ENCODE measurements around the gene MCF2L. TPM values are rescaled to one million over a fixed set of nuclear protein-coding genes. Genes with fewer than 3 reads are reported as not detected.

Gene MCF2L
- total and polyA plus RNA-seq, 12 donors = 29.6 to 99.8 (median 45.3) TPM

DNA sequence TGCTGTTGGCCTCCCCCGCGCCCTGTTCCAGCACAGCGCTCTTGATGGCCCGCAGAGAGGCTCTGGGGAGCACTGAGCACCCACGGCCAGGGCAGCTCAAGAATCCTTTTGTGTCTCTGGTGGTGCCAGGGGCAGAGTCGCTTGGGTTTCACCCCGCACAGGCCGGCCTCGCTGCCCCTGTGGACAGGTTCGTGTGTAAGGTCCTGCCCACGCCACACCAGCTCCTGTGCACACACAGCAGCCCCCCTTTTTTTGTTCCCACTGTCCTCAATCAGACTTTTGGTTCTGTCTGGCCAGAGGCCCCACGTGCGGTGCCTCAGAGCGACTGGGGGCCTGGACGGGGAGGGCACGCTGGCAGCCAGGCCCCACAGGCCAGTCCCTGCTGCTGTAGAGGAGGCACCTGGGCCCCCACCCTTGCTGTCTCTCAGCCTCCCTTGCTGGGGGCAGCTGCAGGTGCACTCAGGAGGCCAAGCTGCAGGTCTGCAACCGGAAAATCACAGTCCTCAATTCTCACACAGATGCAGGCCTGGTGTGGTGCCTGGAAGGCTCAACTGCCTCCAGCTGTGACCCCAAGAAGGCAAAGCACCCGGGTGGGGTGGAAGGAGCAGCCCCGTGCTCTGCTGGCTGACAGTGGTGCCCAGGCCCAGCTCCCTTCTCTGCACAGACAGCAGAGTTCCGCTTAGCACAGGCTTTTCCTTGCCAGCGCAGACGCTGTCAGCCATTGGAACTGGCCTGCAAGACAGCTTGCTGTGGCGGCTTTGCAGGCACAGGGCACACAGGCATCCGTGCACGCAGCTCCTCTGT is 124.0 kb downstream of the MCF2L start:
- H3K4me1 ChIP-seq = no peaks in the 10 kb centered on the region
- no peak overlapping the region for H3K4me3 ChIP-seq
- H3K27ac ChIP-seq = no peak overlapping the region
- intact Hi-C loops (cut with DNase I) = no loop called here
- no peak for ATAC-seq
- peaks cover 0 to 74% (median 4%) of the 10 kb centered on the region in 9 donors for H3K36me3 ChIP-seq
- H3K9me3 ChIP-seq = no peaks in the 10 kb centered on the region
- TF ChIP-seq, protein P1, sequence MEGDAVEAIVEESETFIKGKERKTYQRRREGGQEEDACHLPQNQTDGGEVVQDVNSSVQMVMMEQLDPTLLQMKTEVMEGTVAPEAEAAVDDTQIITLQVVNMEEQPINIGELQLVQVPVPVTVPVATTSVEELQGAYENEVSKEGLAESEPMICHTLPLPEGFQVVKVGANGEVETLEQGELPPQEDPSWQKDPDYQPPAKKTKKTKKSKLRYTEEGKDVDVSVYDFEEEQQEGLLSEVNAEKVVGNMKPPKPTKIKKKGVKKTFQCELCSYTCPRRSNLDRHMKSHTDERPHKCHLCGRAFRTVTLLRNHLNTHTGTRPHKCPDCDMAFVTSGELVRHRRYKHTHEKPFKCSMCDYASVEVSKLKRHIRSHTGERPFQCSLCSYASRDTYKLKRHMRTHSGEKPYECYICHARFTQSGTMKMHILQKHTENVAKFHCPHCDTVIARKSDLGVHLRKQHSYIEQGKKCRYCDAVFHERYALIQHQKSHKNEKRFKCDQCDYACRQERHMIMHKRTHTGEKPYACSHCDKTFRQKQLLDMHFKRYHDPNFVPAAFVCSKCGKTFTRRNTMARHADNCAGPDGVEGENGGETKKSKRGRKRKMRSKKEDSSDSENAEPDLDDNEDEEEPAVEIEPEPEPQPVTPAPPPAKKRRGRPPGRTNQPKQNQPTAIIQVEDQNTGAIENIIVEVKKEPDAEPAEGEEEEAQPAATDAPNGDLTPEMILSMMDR (IDR thresholded peaks at IDR 0.05) = no peak
- DNase-seq = no peak
- WGBS, 2 donors = 93 to 94% methylated on average over 25 of the region's 25 CpGs
- H3K27me3 ChIP-seq = peaks cover 0 to 3% (median 0%) of the 10 kb centered on the region in 7 donors

DNA sequence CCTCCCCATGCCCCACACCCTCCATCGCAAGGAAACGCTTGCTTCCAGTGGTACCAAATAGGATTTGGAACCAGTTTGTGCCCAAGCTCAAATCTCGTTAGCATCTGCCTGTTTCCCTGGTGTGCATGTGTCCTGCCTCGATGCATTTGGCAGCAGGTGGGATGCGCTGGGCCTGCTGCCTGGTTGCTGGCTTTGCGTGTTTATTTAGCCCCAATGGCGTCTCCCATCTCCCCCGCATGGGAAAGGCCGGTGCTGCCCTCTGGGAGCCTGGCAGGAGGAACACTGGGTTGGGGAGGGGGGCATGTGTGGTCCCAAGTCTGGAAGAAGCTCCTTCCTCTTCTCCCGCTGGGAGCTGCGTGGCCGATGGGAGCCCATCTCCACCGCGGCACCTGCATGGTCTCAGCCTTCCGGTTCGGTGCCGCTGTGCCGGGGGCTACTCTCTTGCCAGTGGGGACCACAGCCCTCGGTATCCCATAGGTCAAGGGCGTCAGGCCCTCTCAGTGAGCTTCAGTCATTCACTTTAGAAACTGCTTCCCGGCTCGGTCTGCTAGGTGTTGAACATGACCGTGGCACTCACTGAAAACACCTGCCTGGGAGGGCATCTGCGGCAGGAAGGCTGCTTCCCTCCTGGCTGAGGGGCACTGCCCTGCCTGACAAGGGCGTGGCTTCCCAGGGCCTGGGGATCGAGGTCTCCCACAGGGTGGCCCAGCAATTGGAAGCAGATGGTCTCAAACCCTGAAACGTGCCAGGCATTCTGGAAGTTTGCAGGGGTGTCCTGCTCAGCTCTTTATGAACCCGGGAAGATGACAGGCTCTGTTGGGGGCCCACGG is 124.8 kb downstream of the MCF2L start:
- Histone ChIP-seq H3K27me3 (peaks cover 0 to 3% (median 0%) of the 10 kb centered on the region in 7 donors), H3K9me3 (no peaks in the 10 kb centered on the region), H3K36me3 (peaks cover 0 to 72% (median 0%) of the 10 kb centered on the region in 9 donors), H3K27ac (no peak overlapping the region), H3K4me1 (no peaks in the 10 kb centered on the region), H3K4me3 (no peak overlapping the region)
- TF ChIP-seq, protein P1 (IDR thresholded peaks at IDR 0.05) = no peak
- intact Hi-C loops (cut with DNase I) = no loop called here
- DNase-seq (no peak), ATAC-seq (no peak)
- 84 to 87% methylated on average over 29 of the region's 29 CpGs for WGBS, 2 donors

DNA sequence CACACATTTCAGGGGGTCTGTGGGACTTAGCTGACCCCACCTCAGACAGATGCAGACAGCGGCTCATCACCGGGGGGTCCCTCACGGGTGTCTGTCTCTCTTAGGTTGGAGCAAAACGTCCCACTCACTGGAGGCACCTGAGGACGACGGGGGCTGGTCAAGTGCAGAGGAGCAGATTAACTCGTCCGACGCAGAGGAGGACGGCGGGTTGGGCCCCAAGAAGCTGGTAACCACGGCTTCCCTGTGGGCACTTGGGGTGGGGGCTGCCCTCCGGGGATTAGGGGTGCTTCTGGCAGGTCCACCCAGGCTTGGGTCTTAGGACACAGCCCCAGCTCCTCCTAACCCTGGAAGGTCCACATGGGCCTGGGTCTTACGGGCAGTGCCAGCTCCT is 125.4 kb downstream of the MCF2L start:
- H3K36me3 ChIP-seq = peaks cover 0 to 66% (median 0%) of the 10 kb centered on the region in 9 donors
- H3K9me3 ChIP-seq = no peaks in the 10 kb centered on the region
- 88 to 90% methylated on average over 14 of the region's 14 CpGs for WGBS, 2 donors
- no peaks in the 10 kb centered on the region for H3K4me1 ChIP-seq
- H3K4me3 ChIP-seq = no peak overlapping the region
- peaks cover 0 to 3% (median 0%) of the 10 kb centered on the region in 7 donors for H3K27me3 ChIP-seq
- TF ChIP-seq, protein P1 (IDR thresholded peaks at IDR 0.05) = no peak
- DNase-seq = no peak
- intact Hi-C loops (cut with DNase I) = no loop called here
- ATAC-seq = no peak
- H3K27ac ChIP-seq = no peak overlapping the region

DNA sequence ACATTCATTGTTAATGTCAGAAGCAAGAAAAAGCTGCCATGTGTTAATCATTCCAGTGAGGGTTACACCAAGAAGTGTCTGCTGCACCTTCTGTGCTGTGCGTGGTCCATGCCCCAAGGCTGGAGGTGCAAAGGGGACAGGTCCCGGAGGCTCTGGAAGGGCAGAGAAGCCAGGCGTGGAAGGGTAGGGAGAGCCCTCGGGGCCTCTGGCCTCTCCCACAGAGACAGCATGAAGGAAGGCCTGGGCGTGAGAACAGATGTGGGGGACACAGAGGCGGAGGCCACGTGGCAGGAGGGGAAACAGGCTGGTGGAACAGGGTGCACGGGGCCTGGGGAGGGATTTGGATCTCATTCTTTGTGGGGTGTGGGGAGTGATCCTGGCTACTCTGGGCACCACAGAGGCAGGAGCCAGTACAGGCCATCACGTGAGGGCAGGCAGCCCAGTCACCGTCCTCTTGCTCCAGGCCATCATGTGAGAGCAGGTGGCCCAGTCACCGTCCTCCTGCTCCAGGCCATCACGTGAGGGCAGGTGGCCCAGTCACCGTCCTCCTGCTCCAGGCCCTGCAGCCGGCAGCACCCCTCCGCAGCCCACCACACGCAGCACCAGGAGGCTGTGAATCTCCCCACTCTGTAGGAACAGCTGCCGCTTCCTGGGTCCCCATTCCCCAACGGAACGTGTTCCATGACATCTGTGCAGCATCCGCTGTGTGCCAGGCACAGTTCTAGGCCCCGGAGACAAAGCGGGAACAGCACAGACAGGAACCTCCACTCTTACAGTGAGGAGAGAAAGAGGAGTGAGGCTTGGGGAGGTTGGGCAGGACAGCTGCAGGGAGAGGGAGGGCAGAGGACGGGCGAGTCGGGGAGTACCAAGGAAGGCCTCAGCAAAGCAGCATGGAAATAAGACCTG is 126.4 kb downstream of the MCF2L start:
- no peak for ATAC-seq
- Histone ChIP-seq H3K4me1 (no peaks in the 10 kb centered on the region), H3K27me3 (peaks cover 0 to 3% (median 0%) of the 10 kb centered on the region in 7 donors), H3K9me3 (no peaks in the 10 kb centered on the region), H3K4me3 (no peak overlapping the region), H3K36me3 (peaks cover 0 to 56% (median 0%) of the 10 kb centered on the region in 9 donors), H3K27ac (no peak overlapping the region)
- intact Hi-C loops (cut with DNase I) = no loop called here
- no peak for DNase-seq
- 90 to 93% methylated on average over 25 of the region's 25 CpGs for WGBS, 2 donors
- TF ChIP-seq, protein P1 (IDR thresholded peaks at IDR 0.05) = no peak
